Fibroblast of lung (primary cell): Measurements from ENCODE around the gene POU4F3. TPM values are rescaled to one million over a fixed set of nuclear protein-coding genes. Genes with fewer than 3 reads are reported as not detected.

Experiments
- DNase-seq, 2 donors: peaks; one replicate each; pipeline versions ENCODE4 v3.0.0 to v3.0.0-alpha.2; 2010; ENCODE audit warnings: low read depth in 2 of 2
- H2AFZ ChIP-seq: 2 replicates; pipeline ENCODE4 v1.5.1; 2012; ENCODE audit warnings: low read length, control low read depth, inconsistent platforms
- H3K27ac ChIP-seq: 2 replicates; pipeline ENCODE4 v1.5.1; 2011; ENCODE audit warnings: low read length, control low read depth; ENCODE audit not compliant: insufficient read depth
- H3K27me3 ChIP-seq: 2 replicates; pipeline ENCODE4 v1.5.1; 2011; ENCODE audit warnings: mild to moderate bottlenecking, low read length; ENCODE audit not compliant: control insufficient read depth, insufficient read depth
- H3K36me3 ChIP-seq: 2 replicates; pipeline ENCODE4 v1.5.1; 2011; ENCODE audit warnings: low read length; ENCODE audit not compliant: control insufficient read depth, insufficient read depth
- H3K4me1 ChIP-seq: 2 replicates; pipeline ENCODE4 v1.5.1; 2011; ENCODE audit warnings: low read length; ENCODE audit not compliant: control insufficient read depth, insufficient read depth; ENCODE audit errors: extremely low read depth
- H3K4me2 ChIP-seq: 2 replicates; pipeline ENCODE4 v1.5.1; 2011; ENCODE audit warnings: low read length, control low read depth; ENCODE audit not compliant: insufficient read depth; ENCODE audit errors: extremely low read depth
- H3K4me3 ChIP-seq, 4 experiments: fragments of 200-600 bp in 1 of 4; sonication (generic) in 1 of 4; replicated peaks in 1 of 4; 2 replicates each; pipeline ENCODE4 v1.5.1; 2011 to 2016; ENCODE audit warnings: low read length in 4 of 4, low read depth in 3 of 4, mild to moderate bottlenecking in 3 of 4, control low read depth in 2 of 4, inconsistent platforms in 1 of 4, mixed read lengths in 1 of 4; ENCODE audit not compliant: insufficient read depth in 1 of 4; ENCODE audit errors: control extremely low read depth in 1 of 4
- H3K79me2 ChIP-seq: 2 replicates; pipeline ENCODE4 v1.5.1; 2012; ENCODE audit warnings: mild to moderate bottlenecking, low read length, inconsistent platforms; ENCODE audit not compliant: control insufficient read depth, insufficient read depth
- H3K9ac ChIP-seq: 2 replicates; pipeline ENCODE4 v1.5.1; 2011; ENCODE audit warnings: mild to moderate bottlenecking, low read length, control low read depth; ENCODE audit not compliant: insufficient read depth
- H3K9me3 ChIP-seq: 2 replicates; pipeline ENCODE4 v1.5.1; 2012; ENCODE audit warnings: low read depth, low read length; ENCODE audit not compliant: control insufficient read depth, insufficient read depth
- H4K20me1 ChIP-seq: 2 replicates; pipeline ENCODE4 v1.5.1; 2011; ENCODE audit warnings: low read length; ENCODE audit not compliant: control insufficient read depth, insufficient read depth; ENCODE audit errors: extremely low read depth
- EZH2 ChIP-seq: IDR thresholded peaks from 2 replicates; pipeline ENCODE4 v1.5.1; 2012; ENCODE audit warnings: low read length, control low read depth, mild to moderate bottlenecking; ENCODE audit errors: missing control alignments
- polyA plus RNA-seq, 2 donors: library from polyadenylated mRNA; depleted of rRNA in 1 of 2; stranded (reverse) in 1 of 2; unstranded in 1 of 2; fragments of >200 nt; gene quantifications; 2 replicates each; pipeline ENCODE4 v1.2.1, GENCODE V29; 2011 to 2012; ENCODE audit warnings: missing spikeins in 1 of 2
- total RNA-seq: library from RNA; depleted of rRNA; stranded (reverse); fragments of >200 nt; gene quantifications from 2 replicates; pipeline ENCODE4 v1.2.1, GENCODE V29; 2014
- TF ChIP-seq, protein P1 (sequence below), 2 donors: IDR thresholded peaks in 1 of 2; conservative IDR thresholded peaks in 1 of 2; 1 replicate in 1 of 2; 2 replicates in 1 of 2; pipeline ENCODE4 v1.5.1; 2011 to 2012; ENCODE audit warnings: low read length in 2 of 2, control low read depth in 1 of 2, inconsistent platforms in 1 of 2, low read depth in 1 of 2, mild to moderate bottlenecking in 1 of 2

Gene POU4F3
- total and polyA plus RNA-seq, 2 donors (not counting 1 experiment from before 2014, with no cell fraction given), result not detected

DNA sequence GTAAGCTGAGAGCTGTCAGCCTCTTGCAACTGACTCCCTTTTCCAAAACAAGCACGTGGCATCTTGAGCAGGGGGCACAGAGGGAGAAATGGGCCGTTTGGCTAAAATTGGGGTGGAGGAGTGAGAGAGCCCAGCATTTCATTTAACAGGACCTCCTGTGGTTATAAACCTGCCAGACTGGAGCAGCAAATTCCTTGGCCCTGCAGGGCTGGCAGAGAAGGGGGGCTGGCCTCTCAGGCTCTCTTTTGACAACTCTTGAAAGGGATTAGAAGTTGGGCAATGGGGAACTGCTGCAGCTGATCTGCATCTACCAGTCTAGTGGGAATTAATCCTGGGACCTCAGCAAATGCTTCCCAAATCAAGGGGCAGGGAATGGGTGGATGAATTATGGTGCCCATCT, 7.2 kb upstream of the POU4F3 start:
- no peak for TF ChIP-seq EZH2
- TF ChIP-seq, protein P1, sequence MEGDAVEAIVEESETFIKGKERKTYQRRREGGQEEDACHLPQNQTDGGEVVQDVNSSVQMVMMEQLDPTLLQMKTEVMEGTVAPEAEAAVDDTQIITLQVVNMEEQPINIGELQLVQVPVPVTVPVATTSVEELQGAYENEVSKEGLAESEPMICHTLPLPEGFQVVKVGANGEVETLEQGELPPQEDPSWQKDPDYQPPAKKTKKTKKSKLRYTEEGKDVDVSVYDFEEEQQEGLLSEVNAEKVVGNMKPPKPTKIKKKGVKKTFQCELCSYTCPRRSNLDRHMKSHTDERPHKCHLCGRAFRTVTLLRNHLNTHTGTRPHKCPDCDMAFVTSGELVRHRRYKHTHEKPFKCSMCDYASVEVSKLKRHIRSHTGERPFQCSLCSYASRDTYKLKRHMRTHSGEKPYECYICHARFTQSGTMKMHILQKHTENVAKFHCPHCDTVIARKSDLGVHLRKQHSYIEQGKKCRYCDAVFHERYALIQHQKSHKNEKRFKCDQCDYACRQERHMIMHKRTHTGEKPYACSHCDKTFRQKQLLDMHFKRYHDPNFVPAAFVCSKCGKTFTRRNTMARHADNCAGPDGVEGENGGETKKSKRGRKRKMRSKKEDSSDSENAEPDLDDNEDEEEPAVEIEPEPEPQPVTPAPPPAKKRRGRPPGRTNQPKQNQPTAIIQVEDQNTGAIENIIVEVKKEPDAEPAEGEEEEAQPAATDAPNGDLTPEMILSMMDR (conservative IDR thresholded peaks at IDR 0.05 in 1 of 2, IDR thresholded peaks at IDR 0.05 in 1 of 2; ENCODE audit: low read depth in 1 of 2, low read length in 2 of 2), result no peak
- H2AFZ ChIP-seq, result no peak overlapping the region
- no peaks in the 10 kb centered on the region for H3K4me1 ChIP-seq
- H3K27me3 ChIP-seq, result peaks cover 13% of the 10 kb centered on the region
- no peaks in the 10 kb centered on the region for H3K9me3 ChIP-seq
- no peak overlapping the region for H3K4me3 ChIP-seq
- H3K27ac ChIP-seq, result no peak overlapping the region
- H3K36me3 ChIP-seq, result no peaks in the 10 kb centered on the region
- no peaks in the 10 kb centered on the region for H4K20me1 ChIP-seq
- no peaks in the 10 kb centered on the region for H3K79me2 ChIP-seq
- no peak overlapping the region for H3K4me2 ChIP-seq
- DNase-seq, result no peak
- H3K9ac ChIP-seq, result no peak overlapping the region

DNA sequence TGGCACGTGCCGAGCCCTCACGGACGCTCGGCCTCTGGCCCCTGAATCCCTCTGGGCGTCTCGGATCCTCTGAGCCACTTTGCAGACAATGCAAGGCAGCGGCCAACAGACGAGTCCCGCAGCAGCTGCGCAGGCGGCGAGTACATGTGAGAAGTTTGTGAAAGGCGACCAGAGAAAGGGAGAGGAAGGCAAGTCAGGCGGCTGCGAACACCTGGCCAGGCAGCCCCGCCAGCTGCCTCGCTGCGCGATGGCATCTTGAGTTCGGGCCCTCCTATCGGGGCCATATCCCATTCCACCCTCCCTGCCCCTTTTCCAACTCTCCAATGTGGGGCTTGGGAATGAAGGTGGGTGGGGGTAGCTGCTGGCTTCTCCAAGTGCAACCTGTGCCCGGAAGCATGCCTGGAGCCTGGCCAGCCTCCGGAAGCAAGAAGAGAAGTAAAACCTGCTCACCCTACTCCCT, 4.5 kb upstream of the POU4F3 start:
- Histone ChIP-seq H3K9ac (no peak overlapping the region), H2AFZ (no peak overlapping the region), H3K79me2 (no peaks in the 10 kb centered on the region), H3K4me1 (no peaks in the 10 kb centered on the region), H3K27ac (no peak overlapping the region), H3K4me2 (no peak overlapping the region), H3K9me3 (no peaks in the 10 kb centered on the region), H3K36me3 (no peaks in the 10 kb centered on the region), H3K4me3 (no peak overlapping the region), H4K20me1 (no peaks in the 10 kb centered on the region), H3K27me3 (peaks cover 36% of the 10 kb centered on the region)
- no peak for DNase-seq
- no peak for TF ChIP-seq EZH2
- TF ChIP-seq, protein P1 (conservative IDR thresholded peaks at IDR 0.05 in 1 of 2, IDR thresholded peaks at IDR 0.05 in 1 of 2; ENCODE audit: low read depth in 1 of 2, low read length in 2 of 2), result no peak

DNA sequence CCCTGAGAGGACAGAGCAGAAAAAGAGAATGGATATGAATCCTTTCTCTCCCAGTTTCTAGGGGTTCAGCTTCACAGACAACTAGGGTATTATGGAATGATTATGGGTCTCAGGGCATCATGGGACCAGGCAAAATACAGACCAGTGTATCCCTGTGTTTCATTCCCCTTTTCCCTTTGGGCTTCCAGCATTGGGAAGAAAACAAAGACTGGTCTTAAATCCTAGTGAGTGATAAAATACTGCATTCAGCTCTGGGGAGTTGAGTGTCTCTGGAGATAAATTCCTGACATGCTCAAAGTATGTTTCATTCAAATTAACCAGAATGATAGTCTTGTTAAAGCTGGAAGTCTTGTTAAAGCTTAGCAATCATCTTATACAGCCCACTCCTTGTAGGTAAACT, 2.4 kb upstream of the POU4F3 start:
- no peak overlapping the region for H3K4me2 ChIP-seq
- no peaks in the 10 kb centered on the region for H3K4me1 ChIP-seq
- H3K9ac ChIP-seq, result no peak overlapping the region
- H3K79me2 ChIP-seq, result no peaks in the 10 kb centered on the region
- H3K27ac ChIP-seq, result no peak overlapping the region
- no peak overlapping the region for H3K4me3 ChIP-seq
- no peak overlapping the region for H2AFZ ChIP-seq
- no peak for TF ChIP-seq EZH2
- TF ChIP-seq, protein P1 (conservative IDR thresholded peaks at IDR 0.05 in 1 of 2, IDR thresholded peaks at IDR 0.05 in 1 of 2; ENCODE audit: low read depth in 1 of 2, low read length in 2 of 2), result no peak
- H4K20me1 ChIP-seq, result no peaks in the 10 kb centered on the region
- H3K36me3 ChIP-seq, result no peaks in the 10 kb centered on the region
- H3K9me3 ChIP-seq, result no peaks in the 10 kb centered on the region
- peaks cover 51% of the 10 kb centered on the region for H3K27me3 ChIP-seq
- DNase-seq, result no peak
